ENCODE measurements around the gene MELK.

The MELK gene

DNA sequence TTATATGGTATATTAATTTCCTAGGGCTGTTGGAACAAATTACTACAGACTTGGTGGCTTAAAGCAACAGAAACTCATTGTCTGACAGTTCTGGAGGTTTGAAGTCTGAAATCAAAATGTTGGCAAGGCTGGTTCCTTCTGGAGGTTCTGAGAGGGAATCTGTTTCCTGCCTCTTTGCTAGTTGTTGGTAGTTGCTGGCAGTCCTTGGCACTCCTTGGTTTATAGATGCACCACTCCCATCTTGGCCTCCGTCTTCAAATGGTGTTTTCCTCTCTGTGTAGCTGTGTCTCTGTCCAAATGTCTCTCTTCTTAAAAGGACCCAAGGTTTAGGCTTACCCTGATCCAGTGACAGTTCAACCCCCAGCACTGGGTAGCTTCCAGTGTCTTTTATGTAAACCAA is 17.5 kb downstream of the MELK start:
- H3K4me3 ChIP-seq (ENCODE audit: low read length), result no peak overlapping the region
- H3K9me3 ChIP-seq (ENCODE audit: control insufficient read depth, low read depth, low read length), result no peaks in the 10 kb centered on the region
- H3K27ac ChIP-seq (ENCODE audit: low read length), result no peak overlapping the region
- peaks cover 50% of the 10 kb centered on the region for H3K36me3 ChIP-seq (ENCODE audit: control insufficient read depth, low read depth, low read length)
- H3K4me1 ChIP-seq (ENCODE audit: control insufficient read depth, low read depth, low read length), result no peaks in the 10 kb centered on the region
- no peak overlapping the region for H3K9ac ChIP-seq (ENCODE audit: low read length)
- H3K27me3 ChIP-seq (ENCODE audit: control insufficient read depth, insufficient read depth, low read length), result no peaks in the 10 kb centered on the region

DNA sequence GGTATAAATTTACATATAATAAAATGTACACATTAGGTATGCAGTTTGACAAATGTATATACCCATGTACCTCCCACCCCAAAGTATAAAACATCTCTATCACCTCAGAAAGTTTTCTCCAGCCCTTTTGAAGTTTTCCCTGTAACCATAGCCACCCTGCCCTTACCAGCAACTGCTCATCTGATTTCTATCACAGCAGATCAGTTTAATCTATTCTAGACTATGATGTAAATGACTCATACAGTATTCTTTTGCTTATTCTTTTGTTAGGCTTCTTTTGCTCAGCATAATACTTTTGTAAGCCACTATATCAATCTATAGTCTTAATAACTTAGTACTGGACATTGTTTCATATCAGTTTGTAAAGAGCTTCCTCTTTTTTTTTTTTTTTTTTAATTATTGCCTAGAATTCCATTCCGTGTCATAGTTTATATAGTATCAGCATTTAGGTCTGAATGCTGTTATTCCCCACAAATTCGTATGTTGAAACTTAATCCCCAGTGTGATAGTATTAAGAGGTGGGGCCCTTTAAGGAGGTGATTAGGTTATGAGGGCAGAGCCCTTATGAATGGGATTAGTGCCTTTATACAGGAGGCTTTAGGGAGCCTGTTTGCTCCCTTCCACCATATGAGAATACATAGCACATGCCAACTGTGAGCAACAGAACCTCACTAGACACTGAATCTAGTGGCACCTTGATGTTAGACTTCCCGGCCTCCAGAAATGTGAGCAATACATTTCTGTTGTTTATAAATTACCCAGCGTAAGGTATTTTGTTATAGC is 20.3 kb downstream of the MELK start:
- peaks cover 58% of the 10 kb centered on the region for H3K36me3 ChIP-seq (ENCODE audit: control insufficient read depth, low read depth, low read length)
- no peaks in the 10 kb centered on the region for H3K27me3 ChIP-seq (ENCODE audit: control insufficient read depth, insufficient read depth, low read length)
- H3K9ac ChIP-seq (ENCODE audit: low read length), result no peak overlapping the region
- no peak overlapping the region for H3K4me3 ChIP-seq (ENCODE audit: low read length)
- H3K27ac ChIP-seq (ENCODE audit: low read length), result no peak overlapping the region
- no peaks in the 10 kb centered on the region for H3K4me1 ChIP-seq (ENCODE audit: control insufficient read depth, low read depth, low read length)
- no peaks in the 10 kb centered on the region for H3K9me3 ChIP-seq (ENCODE audit: control insufficient read depth, low read depth, low read length)

DNA sequence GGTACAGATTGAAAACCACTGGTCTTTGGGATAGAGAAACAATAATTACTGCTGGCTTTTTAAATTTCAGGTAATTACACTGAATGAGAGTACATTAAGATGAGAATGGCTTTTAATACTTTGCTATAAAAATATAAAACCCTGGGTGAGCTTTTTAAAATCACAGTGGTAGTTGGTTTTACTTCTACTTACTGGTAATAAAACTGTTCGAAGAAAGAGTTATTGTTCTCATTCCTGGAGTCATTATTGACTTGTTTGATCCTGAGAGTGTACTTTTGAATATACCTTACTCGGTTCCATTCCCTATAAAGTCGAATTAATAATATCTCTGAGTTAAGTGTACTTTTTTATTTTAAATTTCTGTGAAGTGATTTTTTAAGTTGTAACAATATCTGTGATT is 21.5 kb downstream of the MELK start:
- H3K27me3 ChIP-seq (ENCODE audit: control insufficient read depth, insufficient read depth, low read length), result no peaks in the 10 kb centered on the region
- no peaks in the 10 kb centered on the region for H3K9me3 ChIP-seq (ENCODE audit: control insufficient read depth, low read depth, low read length)
- no peaks in the 10 kb centered on the region for H3K4me1 ChIP-seq (ENCODE audit: control insufficient read depth, low read depth, low read length)
- no peak overlapping the region for H3K9ac ChIP-seq (ENCODE audit: low read length)
- H3K36me3 ChIP-seq (ENCODE audit: control insufficient read depth, low read depth, low read length), result peaks cover 66% of the 10 kb centered on the region
- H3K27ac ChIP-seq (ENCODE audit: low read length), result no peak overlapping the region
- no peak overlapping the region for H3K4me3 ChIP-seq (ENCODE audit: low read length)

DNA sequence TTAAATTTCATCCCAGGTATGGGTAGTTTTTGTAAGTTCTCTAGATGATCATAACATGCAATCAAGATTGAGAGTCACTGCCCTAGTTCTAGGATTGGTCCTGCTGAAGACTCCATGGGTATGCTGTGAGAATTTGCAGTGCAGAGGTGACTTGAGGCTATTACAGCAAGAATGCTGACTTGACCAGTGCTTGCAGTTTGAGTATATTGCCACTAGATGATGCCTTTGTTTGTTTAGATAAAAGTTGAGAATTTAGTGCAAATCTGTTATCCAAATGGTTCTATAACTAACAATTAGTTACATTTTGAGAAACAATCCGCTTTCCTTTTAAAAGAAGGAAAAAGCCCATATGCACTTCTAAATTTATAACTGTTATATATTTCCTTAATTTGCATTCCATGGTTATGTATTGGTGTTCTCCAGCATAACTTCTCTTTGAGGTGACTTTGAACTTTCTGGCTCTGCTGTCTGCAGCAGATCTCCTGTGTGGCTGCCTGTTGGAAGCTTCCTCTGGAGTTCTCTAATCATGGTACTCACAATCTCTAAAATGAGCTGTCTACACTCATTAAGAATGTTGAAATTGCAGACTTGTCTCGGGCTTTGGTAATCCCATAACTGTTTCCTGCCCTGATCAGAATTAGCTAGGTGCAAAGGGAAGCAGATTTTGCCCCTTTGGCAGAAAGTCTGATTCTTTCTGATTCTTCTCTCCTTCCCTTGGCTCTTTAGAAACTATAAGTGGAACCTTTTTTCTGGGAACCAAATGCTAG is 24.9 kb downstream of the MELK start:
- H3K4me1 ChIP-seq (ENCODE audit: control insufficient read depth, low read depth, low read length), result no peaks in the 10 kb centered on the region
- no peak overlapping the region for H3K9ac ChIP-seq (ENCODE audit: low read length)
- no peaks in the 10 kb centered on the region for H3K9me3 ChIP-seq (ENCODE audit: control insufficient read depth, low read depth, low read length)
- H3K4me3 ChIP-seq (ENCODE audit: low read length), result no peak overlapping the region
- peaks cover 71% of the 10 kb centered on the region for H3K36me3 ChIP-seq (ENCODE audit: control insufficient read depth, low read depth, low read length)
- no peak overlapping the region for H3K27ac ChIP-seq (ENCODE audit: low read length)
- no peaks in the 10 kb centered on the region for H3K27me3 ChIP-seq (ENCODE audit: control insufficient read depth, insufficient read depth, low read length)

DNA sequence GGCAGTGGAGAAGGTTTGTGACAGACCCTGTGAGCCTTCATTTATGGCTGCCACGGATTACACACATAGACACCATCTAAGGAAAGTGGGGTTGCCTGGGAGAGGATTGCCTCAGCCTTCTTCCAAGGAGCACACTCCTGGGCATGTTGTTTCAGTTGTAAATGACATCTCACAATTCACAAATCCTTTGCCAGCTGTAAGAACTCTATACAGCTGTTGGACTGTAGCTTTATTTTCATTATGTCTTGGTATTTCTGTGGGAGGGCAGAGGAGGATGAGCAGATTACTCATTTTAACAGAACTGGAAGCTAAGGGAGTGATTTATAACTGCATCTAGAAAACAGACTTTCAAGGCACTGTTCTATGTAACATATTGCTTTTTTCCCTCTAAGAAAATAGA is 25.6 kb downstream of the MELK start:
- no peaks in the 10 kb centered on the region for H3K27me3 ChIP-seq (ENCODE audit: control insufficient read depth, insufficient read depth, low read length)
- H3K9me3 ChIP-seq (ENCODE audit: control insufficient read depth, low read depth, low read length), result no peaks in the 10 kb centered on the region
- H3K4me1 ChIP-seq (ENCODE audit: control insufficient read depth, low read depth, low read length), result no peaks in the 10 kb centered on the region
- H3K4me3 ChIP-seq (ENCODE audit: low read length), result no peak overlapping the region
- no peak overlapping the region for H3K9ac ChIP-seq (ENCODE audit: low read length)
- H3K36me3 ChIP-seq (ENCODE audit: control insufficient read depth, low read depth, low read length), result peaks cover 65% of the 10 kb centered on the region
- H3K27ac ChIP-seq (ENCODE audit: low read length), result no peak overlapping the region

DNA sequence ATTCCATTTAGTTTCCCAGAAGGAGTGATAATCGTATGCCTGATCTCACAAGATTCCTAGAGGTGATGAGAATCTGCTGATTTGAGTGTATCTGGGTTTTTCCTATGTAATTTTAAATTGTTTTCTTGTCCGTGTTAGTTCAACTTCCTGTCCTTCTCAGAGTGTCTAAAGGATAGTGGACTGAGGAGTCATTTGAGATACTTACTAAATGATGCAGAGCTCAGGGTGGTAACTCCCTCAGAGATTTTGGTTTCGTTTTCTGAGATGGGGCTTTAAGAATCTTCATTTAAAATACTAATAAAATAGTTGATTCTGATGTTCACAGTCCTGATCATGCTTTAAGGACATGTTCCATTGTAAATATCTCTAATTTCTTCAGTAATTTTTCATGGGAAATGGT is 30.3 kb downstream of the MELK start:
- Histone ChIP-seq H3K9me3 (ENCODE audit: control insufficient read depth, low read depth, low read length) (no peaks in the 10 kb centered on the region), H3K9ac (ENCODE audit: low read length) (no peak overlapping the region), H3K4me3 (ENCODE audit: low read length) (no peak overlapping the region), H3K27me3 (ENCODE audit: control insufficient read depth, insufficient read depth, low read length) (no peaks in the 10 kb centered on the region), H3K36me3 (ENCODE audit: control insufficient read depth, low read depth, low read length) (peaks cover 56% of the 10 kb centered on the region), H3K4me1 (ENCODE audit: control insufficient read depth, low read depth, low read length) (no peaks in the 10 kb centered on the region), H3K27ac (ENCODE audit: low read length) (no peak overlapping the region)

DNA sequence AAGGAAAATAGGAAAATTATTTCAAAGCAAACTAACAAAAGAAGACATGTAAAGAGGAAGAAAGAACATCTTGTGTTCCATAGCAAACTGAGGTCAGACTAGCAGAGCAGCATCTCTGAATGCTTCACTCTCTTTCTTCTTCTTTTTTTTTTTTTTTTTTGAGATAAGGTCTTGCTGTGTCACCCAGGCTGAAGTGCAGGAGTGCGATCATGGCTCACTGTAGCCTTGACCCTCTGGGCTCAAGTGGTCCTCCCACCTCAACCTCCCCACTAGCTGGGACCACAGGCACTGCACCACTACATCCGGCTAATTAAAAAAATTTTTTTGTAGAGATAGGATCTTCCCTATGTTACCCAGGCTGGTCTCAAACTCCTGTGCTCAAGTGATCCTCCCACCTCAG is 36.6 kb downstream of the MELK start:
- Histone ChIP-seq H3K27me3 (ENCODE audit: control insufficient read depth, insufficient read depth, low read length) (no peaks in the 10 kb centered on the region), H3K9me3 (ENCODE audit: control insufficient read depth, low read depth, low read length) (no peaks in the 10 kb centered on the region), H3K4me1 (ENCODE audit: control insufficient read depth, low read depth, low read length) (no peaks in the 10 kb centered on the region), H3K36me3 (ENCODE audit: control insufficient read depth, low read depth, low read length) (peaks cover 27% of the 10 kb centered on the region), H3K4me3 (ENCODE audit: low read length) (no peak overlapping the region), H3K9ac (ENCODE audit: low read length) (no peak overlapping the region), H3K27ac (ENCODE audit: low read length) (no peak overlapping the region)

DNA sequence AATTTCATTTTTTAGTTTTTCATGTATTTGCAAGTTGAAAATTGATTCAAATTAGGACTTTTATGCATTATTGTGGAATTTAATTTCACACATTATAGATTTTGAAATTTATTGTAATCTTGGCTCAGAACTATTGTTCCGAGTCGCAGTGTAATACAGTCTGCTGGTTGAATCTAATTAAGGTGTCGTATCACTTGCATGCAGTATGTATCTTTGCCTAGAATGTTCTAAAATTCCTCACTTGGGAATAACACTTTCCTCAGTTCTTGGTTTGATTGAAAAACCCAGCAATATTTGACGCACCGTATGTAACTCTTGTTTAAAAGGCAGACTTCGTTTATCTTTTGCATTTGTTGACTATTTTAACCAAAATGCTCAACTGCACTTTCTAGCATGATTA is 49.4 kb downstream of the MELK start:
- H3K4me1 ChIP-seq (ENCODE audit: control insufficient read depth, low read depth, low read length), result no peaks in the 10 kb centered on the region
- H3K4me3 ChIP-seq (ENCODE audit: low read length), result no peak overlapping the region
- H3K9ac ChIP-seq (ENCODE audit: low read length), result no peak overlapping the region
- H3K27ac ChIP-seq (ENCODE audit: low read length), result no peak overlapping the region
- no peaks in the 10 kb centered on the region for H3K9me3 ChIP-seq (ENCODE audit: control insufficient read depth, low read depth, low read length)
- H3K27me3 ChIP-seq (ENCODE audit: control insufficient read depth, insufficient read depth, low read length), result no peaks in the 10 kb centered on the region
- H3K36me3 ChIP-seq (ENCODE audit: control insufficient read depth, low read depth, low read length), result peaks cover 8% of the 10 kb centered on the region

DNA sequence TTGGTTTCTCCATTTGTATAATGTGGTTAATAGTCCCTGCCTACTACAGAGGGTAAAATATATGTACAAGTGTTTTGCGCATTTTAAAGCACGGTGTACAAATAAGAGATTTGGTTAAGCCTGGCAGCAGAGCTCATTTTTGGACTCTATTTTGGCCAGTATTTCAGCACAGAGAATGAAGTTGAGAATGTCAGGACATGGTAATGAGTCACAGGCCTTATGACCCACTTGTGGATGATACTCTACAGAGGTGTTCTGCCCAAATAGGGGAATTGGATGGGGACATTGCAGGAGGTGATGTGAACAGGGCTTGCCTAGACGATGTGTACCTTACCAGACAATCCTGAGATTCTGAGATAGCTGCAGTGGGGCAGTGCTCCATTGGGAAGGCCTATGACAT is 50.6 kb downstream of the MELK start:
- Histone ChIP-seq H3K4me3 (ENCODE audit: low read length) (no peak overlapping the region), H3K27ac (ENCODE audit: low read length) (no peak overlapping the region), H3K27me3 (ENCODE audit: control insufficient read depth, insufficient read depth, low read length) (no peaks in the 10 kb centered on the region), H3K36me3 (ENCODE audit: control insufficient read depth, low read depth, low read length) (peaks cover 3% of the 10 kb centered on the region), H3K9me3 (ENCODE audit: control insufficient read depth, low read depth, low read length) (no peaks in the 10 kb centered on the region), H3K9ac (ENCODE audit: low read length) (no peak overlapping the region), H3K4me1 (ENCODE audit: control insufficient read depth, low read depth, low read length) (no peaks in the 10 kb centered on the region)

DNA sequence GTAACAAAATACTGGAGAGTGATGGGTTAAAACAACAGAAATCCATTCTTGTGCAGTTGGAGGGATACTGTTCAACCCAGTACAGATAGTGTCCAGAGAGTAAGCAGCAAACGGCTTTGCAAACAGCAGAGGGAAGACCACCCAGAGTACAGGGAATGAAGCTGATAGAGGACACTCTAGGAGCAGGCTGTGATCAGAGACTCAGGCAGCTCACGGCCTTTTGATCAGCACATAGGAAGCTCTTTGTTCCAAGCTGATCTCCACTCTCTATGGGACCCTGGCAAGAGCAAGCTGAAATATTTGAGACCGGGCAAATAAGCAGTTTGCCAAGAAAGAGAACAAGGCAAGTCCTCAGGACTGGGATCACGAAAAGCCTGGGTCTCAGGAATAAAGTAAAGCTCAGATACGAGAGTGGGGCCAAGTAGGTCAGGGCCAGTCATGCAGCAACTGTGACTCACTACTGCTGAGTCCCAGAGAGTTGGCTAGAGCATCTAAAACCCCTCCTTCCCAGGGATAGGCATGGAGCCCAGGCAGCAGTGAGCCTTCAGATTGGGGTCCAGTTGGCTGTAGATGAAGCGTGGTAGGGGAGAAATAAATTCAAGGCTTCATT is 52.4 kb downstream of the MELK start:
- no peaks in the 10 kb centered on the region for H3K27me3 ChIP-seq (ENCODE audit: control insufficient read depth, insufficient read depth, low read length)
- no peaks in the 10 kb centered on the region for H3K9me3 ChIP-seq (ENCODE audit: control insufficient read depth, low read depth, low read length)
- H3K27ac ChIP-seq (ENCODE audit: low read length), result no peak overlapping the region
- peaks cover 3% of the 10 kb centered on the region for H3K36me3 ChIP-seq (ENCODE audit: control insufficient read depth, low read depth, low read length)
- no peak overlapping the region for H3K4me3 ChIP-seq (ENCODE audit: low read length)
- no peaks in the 10 kb centered on the region for H3K4me1 ChIP-seq (ENCODE audit: control insufficient read depth, low read depth, low read length)
- no peak overlapping the region for H3K9ac ChIP-seq (ENCODE audit: low read length)

DNA sequence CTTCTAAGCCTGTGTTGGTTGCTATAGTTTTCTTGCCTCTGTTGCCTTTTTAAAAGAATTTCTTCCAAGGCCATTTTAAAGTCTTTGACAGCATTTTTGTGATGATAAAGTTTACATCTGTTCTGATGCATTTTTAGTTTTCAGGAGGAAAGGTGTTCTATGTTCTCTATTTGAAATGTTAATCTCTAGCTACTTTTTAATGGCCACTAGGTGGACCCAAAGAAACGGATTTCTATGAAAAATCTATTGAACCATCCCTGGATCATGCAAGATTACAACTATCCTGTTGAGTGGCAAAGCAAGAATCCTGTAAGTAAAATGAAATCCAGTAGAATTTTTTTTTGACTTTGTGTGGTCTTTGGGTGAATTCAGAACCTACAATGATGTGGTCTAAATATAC is 60.2 kb downstream of the MELK start:
- H3K27ac ChIP-seq (ENCODE audit: low read length), result no peak overlapping the region
- H3K9me3 ChIP-seq (ENCODE audit: control insufficient read depth, low read depth, low read length), result no peaks in the 10 kb centered on the region
- peaks cover 33% of the 10 kb centered on the region for H3K36me3 ChIP-seq (ENCODE audit: control insufficient read depth, low read depth, low read length)
- H3K9ac ChIP-seq (ENCODE audit: low read length), result no peak overlapping the region
- H3K4me1 ChIP-seq (ENCODE audit: control insufficient read depth, low read depth, low read length), result no peaks in the 10 kb centered on the region
- no peaks in the 10 kb centered on the region for H3K27me3 ChIP-seq (ENCODE audit: control insufficient read depth, insufficient read depth, low read length)
- no peak overlapping the region for H3K4me3 ChIP-seq (ENCODE audit: low read length)
